ENCODE data around the gene PATE3. TPM values are rescaled to one million over a fixed set of nuclear protein-coding genes. Genes with fewer than 3 reads are reported as not detected.

PATE3 gene
- total and polyA plus RNA-seq, 2 of the 8 experiments (the other 6 are each of a cell fraction or from before 2014, with no cell fraction given): not detected

- H4K20me1 ChIP-seq (replicated peaks in 1 of 2; ENCODE audit: control insufficient read depth in 1 of 2, insufficient read depth in 2 of 2, low read length in 2 of 2): no peaks in the 10 kb centered on the region
- H3K27me3 ChIP-seq (replicated peaks in 1 of 4; ENCODE audit: control insufficient read depth in 3 of 4, extremely low read depth in 1 of 4, insufficient read depth in 3 of 4, low read length in 3 of 4): no peaks in the 10 kb centered on the region
- H3K4ac ChIP-seq (replicated peaks; ENCODE audit: insufficient read length, low read depth, low read length): no peak within 1 kb of the TSS
- H2BK20ac ChIP-seq (ENCODE audit: low read length): no peak within 1 kb of the TSS
- FAIRE-seq: no peak
- H3K23me2 ChIP-seq (ENCODE audit: low read depth, low read length): no peaks in the 10 kb centered on the region
- H3K9ac ChIP-seq (replicated peaks in 1 of 4; ENCODE audit: extremely low read depth in 1 of 4, low read depth in 3 of 4, low read length in 3 of 4): no peak within 1 kb of the TSS
- no peak within 1 kb of the TSS for H2BK5ac ChIP-seq (ENCODE audit: low read depth, low read length)
- H2BK12ac ChIP-seq (ENCODE audit: low read depth, low read length): no peak within 1 kb of the TSS
- H3K14ac ChIP-seq (ENCODE audit: insufficient read length): no peak within 1 kb of the TSS
- H3K23ac ChIP-seq (ENCODE audit: insufficient read length): no peak within 1 kb of the TSS
- H2BK15ac ChIP-seq (ENCODE audit: low read length): no peak within 1 kb of the TSS
- H3K56ac ChIP-seq (replicated peaks; ENCODE audit: insufficient read length, low read depth, low read length): no peak within 1 kb of the TSS
- no peak within 1 kb of the TSS; the same call in 1 of the 2 replicates for H4K8ac ChIP-seq (ENCODE audit: extremely low read depth, insufficient read depth, low read length)
- H3K36me3 ChIP-seq (ENCODE audit: control insufficient read depth in 2 of 4, insufficient read depth in 4 of 4, low read length in 3 of 4): no peaks in the 10 kb centered on the region
- H3K9me3 ChIP-seq (ENCODE audit: insufficient read depth in 2 of 2, low read depth in 1 of 2, low read length in 1 of 2): peaks cover 0 to 5% of the 10 kb centered on the region in 2 experiments; a peak in 1 of 4 replicates
- 89% methylated on average over 3 of the region's 3 CpGs; no CpG with 5 or more reads in 1 of the 2 experiments for WGBS, 2 experiments (ENCODE audit: extremely low coverage in 1 of 2, insufficient coverage in 1 of 2, insufficient read length in 1 of 2, insufficient replicate concordance in 2 of 2, low coverage in 1 of 2, low lambda C conversion rate in 2 of 2, missing lambda C conversion rate in 1 of 2)
- TF ChIP-seq CHD2 (IDR thresholded peaks at IDR 0.05; ENCODE audit: low read length) (no peak), RNF2 (IDR thresholded peaks at IDR 0.05; ENCODE audit: borderline replicate concordance, low read depth, low read length, missing control alignments, poor library complexity, severe bottlenecking) (no peak)
- no peak within 1 kb of the TSS; a peak in 1 of 8 replicates for H3K4me3 ChIP-seq (ENCODE audit: extremely low read depth in 1 of 4, insufficient read depth in 2 of 4, low read depth in 3 of 4, low read length in 4 of 4)
- H2BK120ac ChIP-seq (replicated peaks; ENCODE audit: low read depth, low read length): no peak within 1 kb of the TSS
- no peak within 1 kb of the TSS for H2AFZ ChIP-seq (ENCODE audit: low read length)
- no peak within 1 kb of the TSS for H2AK5ac ChIP-seq (ENCODE audit: low read depth, low read length)
- no peak for DNase-seq (ENCODE audit: low read depth in 1 of 2, low spot score in 2 of 2)
- no peak within 1 kb of the TSS for H3K27ac ChIP-seq (ENCODE audit: low read depth, low read length)
- H3K79me1 ChIP-seq (ENCODE audit: low read depth, low read length): no peaks in the 10 kb centered on the region
- H4K5ac ChIP-seq (ENCODE audit: insufficient read length, low read depth, low read length): no peak within 1 kb of the TSS
- no peak within 1 kb of the TSS for H3K18ac ChIP-seq (ENCODE audit: extremely low read depth, low read length)
- no peak within 1 kb of the TSS for H3K4me2 ChIP-seq (ENCODE audit: insufficient read depth in 1 of 2, low read depth in 2 of 2, low read length in 2 of 2)
- H3K4me1 ChIP-seq (replicated peaks in 1 of 4; ENCODE audit: control insufficient read depth in 3 of 4, insufficient read depth in 4 of 4, low read length in 3 of 4): no peaks in the 10 kb centered on the region
- CTCF ChIA-PET (ENCODE audit: partially characterized antibody): interaction anchor here (1.0 to 1.4 kb wide), 2 partner anchors 76 to 83 kb away, joined by 3 to 6 read pairs; no protein-coding TSS in a partner anchor
- POLR2A ChIA-PET (ENCODE audit: partially characterized antibody): no interaction called here
- no peak within 1 kb of the TSS for H4K91ac ChIP-seq (replicated peaks; ENCODE audit: insufficient read length, low read length)
- H3K79me2 ChIP-seq (ENCODE audit: control insufficient read depth in 1 of 2, insufficient read depth in 2 of 2, low read length in 2 of 2): no peaks in the 10 kb centered on the region
These were observed 45.1 kb downstream of the PATE3 start, which contains the start of gene PATE4 for GRCh38 chr11:125833016-125833415. Gene PATE4, plus strand, starts transcription at chr11:125833316. Its CDS starts 44 bp downstream, at chr11:125833360.
